CD4-positive, alpha-beta T cell (primary cell): ENCODE data around the gene MCFD2. TPM values are rescaled to one million over a fixed set of nuclear protein-coding genes. Genes with fewer than 3 reads are reported as not detected.

ENCODE experiments used
- ATAC-seq: fragments of 200-7000 bp; cut with Tn5 transposase; one replicate; pipeline ENCODE4 v1.10.0; 2022; ENCODE audit warnings: mild to moderate bottlenecking; ENCODE audit not compliant: poor library complexity
- CTCF ChIA-PET: fragments of 350-600 bp; sonication (Branson Sonifier 250); formaldehyde crosslinking; loops from one replicate; lab custom pipeline; 2021; ENCODE audit warnings: antibody characterized with exemption, inconsistent platforms; lab: Charles Lee
- POLR2A ChIA-PET: fragments of 350-600 bp; sonication (Branson Sonifier 250); formaldehyde crosslinking; loops from one replicate; lab custom pipeline; 2021; ENCODE audit warnings: antibody characterized with exemption, inconsistent platforms; lab: Charles Lee
- DNase-seq, 14 experiments: peaks; one replicate each; pipeline ENCODE4 v3.0.0-alpha.2; 2013 to 2020; ENCODE audit warnings: mixed read lengths in 2 of 14
- H3K27ac ChIP-seq, 2 donors: one replicate each; pipeline versions ENCODE4 v1.5.1 to v1.7.0; 2013; ENCODE audit warnings: low read length in 2 of 2, low read depth in 1 of 2, mild to moderate bottlenecking in 1 of 2
- H3K27me3 ChIP-seq, 2 experiments: 1 replicate in 1 of 2; 2 replicates in 1 of 2; pipeline versions ENCODE4 v1.6.1 to v1.7.0; 2013; ENCODE audit warnings: low read length in 2 of 2, control low read depth in 1 of 2, mild to moderate bottlenecking in 1 of 2, moderate library complexity in 1 of 2; ENCODE audit not compliant: insufficient read depth in 2 of 2, control insufficient read depth in 1 of 2
- H3K36me3 ChIP-seq: one replicate; pipeline ENCODE4 v1.6.1; 2013; ENCODE audit warnings: low read length, control low read depth; ENCODE audit not compliant: insufficient read depth
- H3K4me1 ChIP-seq: one replicate; pipeline ENCODE4 v1.6.1; 2013; ENCODE audit warnings: low read length, control low read depth; ENCODE audit not compliant: insufficient read depth
- H3K4me3 ChIP-seq: one replicate; pipeline ENCODE4 v1.5.1; 2013; ENCODE audit warnings: mild to moderate bottlenecking, low read length, moderate library complexity
- H3K9me3 ChIP-seq, 2 experiments: 1 replicate in 1 of 2; 2 replicates in 1 of 2; pipeline versions ENCODE4 v1.6.1 to v1.7.0; 2013; ENCODE audit warnings: low read length in 2 of 2, mild to moderate bottlenecking in 2 of 2, control low read depth in 1 of 2, moderate library complexity in 1 of 2; ENCODE audit not compliant: control insufficient read depth in 1 of 2, insufficient read depth in 1 of 2
- H3K27ac Mint-ChIP-seq: one replicate; pipeline ENCODE4 v1.8.0; 2020; ENCODE audit warnings: mixed read lengths
- H3K27me3 Mint-ChIP-seq: one replicate; pipeline ENCODE4 v1.8.0; 2021; ENCODE audit warnings: mixed read lengths
- H3K36me3 Mint-ChIP-seq: one replicate; pipeline ENCODE4 v1.8.0; 2021; ENCODE audit warnings: low read depth, mixed read lengths
- H3K4me1 Mint-ChIP-seq: one replicate; pipeline ENCODE4 v1.8.0; 2021; ENCODE audit warnings: low read depth, mixed read lengths
- H3K4me3 Mint-ChIP-seq: one replicate; pipeline ENCODE4 v1.8.0; 2020; ENCODE audit warnings: mild to moderate bottlenecking, mixed read lengths
- H3K9me3 Mint-ChIP-seq: one replicate; pipeline ENCODE4 v1.8.0; 2020; ENCODE audit warnings: mixed read lengths
- intact Hi-C, 2 experiments: fragments of 100-400 bp; cut with DNase I in 1 of 2; cut with micrococcal nuclease in 1 of 2; formaldehyde crosslinking; loops; one replicate each; pipeline versions ENCODE4 v1.15.1 to v1.9.0; 2023 to 2025; cut with DNase I, micrococcal nuclease
- total RNA-seq, 174 experiments: library from RNA in 2 of 174; stranded (reverse) in 2 of 174; gene quantifications; one replicate each; pipeline ENCODE4 v1.2.3 and lab custom pipeline; 2021 to 2026
- TF ChIP-seq, protein P1 (sequence below): fragments of 200-600 bp; IDR thresholded peaks from one replicate; pipeline ENCODE4 v1.8.0; 2022; ENCODE audit warnings: antibody characterized with exemption, mild to moderate bottlenecking

MCFD2 gene
- total RNA-seq, 2 experiments from 2014 or later = 29.1 to 29.7 TPM

GRCh38 chr2:46858702-46859090 is 56.9 kb downstream of the MCFD2 start:
- intact Hi-C loops = no loop called here
- Histone ChIP-seq H3K4me3 (no peak overlapping the region), H3K36me3 (no peaks in the 10 kb centered on the region), H3K27ac (no peak overlapping the region), H3K4me1 (no peaks in the 10 kb centered on the region), H3K27me3 (no peaks in the 10 kb centered on the region), H3K9me3 (peaks cover 0 to 4% of the 10 kb centered on the region in 2 experiments)
- ChIA-PET POLR2A (no interaction called here), CTCF (no interaction called here)
- no peak overlapping the region for H3K27ac Mint-ChIP-seq
- H3K36me3 Mint-ChIP-seq = no peaks in the 10 kb centered on the region
- ATAC-seq (no peak), DNase-seq (no peak)
- TF ChIP-seq, protein P1, sequence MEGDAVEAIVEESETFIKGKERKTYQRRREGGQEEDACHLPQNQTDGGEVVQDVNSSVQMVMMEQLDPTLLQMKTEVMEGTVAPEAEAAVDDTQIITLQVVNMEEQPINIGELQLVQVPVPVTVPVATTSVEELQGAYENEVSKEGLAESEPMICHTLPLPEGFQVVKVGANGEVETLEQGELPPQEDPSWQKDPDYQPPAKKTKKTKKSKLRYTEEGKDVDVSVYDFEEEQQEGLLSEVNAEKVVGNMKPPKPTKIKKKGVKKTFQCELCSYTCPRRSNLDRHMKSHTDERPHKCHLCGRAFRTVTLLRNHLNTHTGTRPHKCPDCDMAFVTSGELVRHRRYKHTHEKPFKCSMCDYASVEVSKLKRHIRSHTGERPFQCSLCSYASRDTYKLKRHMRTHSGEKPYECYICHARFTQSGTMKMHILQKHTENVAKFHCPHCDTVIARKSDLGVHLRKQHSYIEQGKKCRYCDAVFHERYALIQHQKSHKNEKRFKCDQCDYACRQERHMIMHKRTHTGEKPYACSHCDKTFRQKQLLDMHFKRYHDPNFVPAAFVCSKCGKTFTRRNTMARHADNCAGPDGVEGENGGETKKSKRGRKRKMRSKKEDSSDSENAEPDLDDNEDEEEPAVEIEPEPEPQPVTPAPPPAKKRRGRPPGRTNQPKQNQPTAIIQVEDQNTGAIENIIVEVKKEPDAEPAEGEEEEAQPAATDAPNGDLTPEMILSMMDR = no peak
- peaks cover 4% of the 10 kb centered on the region for H3K27me3 Mint-ChIP-seq
- H3K4me3 Mint-ChIP-seq = no peak overlapping the region
- no peaks in the 10 kb centered on the region for H3K9me3 Mint-ChIP-seq
- H3K4me1 Mint-ChIP-seq = no peaks in the 10 kb centered on the region

GRCh38 chr2:46857871-46858701 is 57.5 kb downstream of the MCFD2 start:
- Histone ChIP-seq H3K4me1 (no peaks in the 10 kb centered on the region), H3K9me3 (peaks cover 0 to 4% of the 10 kb centered on the region in 2 experiments), H3K27me3 (no peaks in the 10 kb centered on the region), H3K27ac (no peak overlapping the region), H3K4me3 (no peak overlapping the region), H3K36me3 (no peaks in the 10 kb centered on the region)
- POLR2A ChIA-PET = no interaction called here
- H3K27ac Mint-ChIP-seq = no peak overlapping the region
- no peaks in the 10 kb centered on the region for H3K27me3 Mint-ChIP-seq
- TF ChIP-seq, protein P1 = no peak
- DNase-seq (no peak), ATAC-seq (no peak)
- H3K36me3 Mint-ChIP-seq = no peaks in the 10 kb centered on the region
- CTCF ChIA-PET = no interaction called here
- intact Hi-C loops = no loop called here
- H3K9me3 Mint-ChIP-seq = no peaks in the 10 kb centered on the region
- no peak overlapping the region for H3K4me3 Mint-ChIP-seq
- no peaks in the 10 kb centered on the region for H3K4me1 Mint-ChIP-seq

DNA sequence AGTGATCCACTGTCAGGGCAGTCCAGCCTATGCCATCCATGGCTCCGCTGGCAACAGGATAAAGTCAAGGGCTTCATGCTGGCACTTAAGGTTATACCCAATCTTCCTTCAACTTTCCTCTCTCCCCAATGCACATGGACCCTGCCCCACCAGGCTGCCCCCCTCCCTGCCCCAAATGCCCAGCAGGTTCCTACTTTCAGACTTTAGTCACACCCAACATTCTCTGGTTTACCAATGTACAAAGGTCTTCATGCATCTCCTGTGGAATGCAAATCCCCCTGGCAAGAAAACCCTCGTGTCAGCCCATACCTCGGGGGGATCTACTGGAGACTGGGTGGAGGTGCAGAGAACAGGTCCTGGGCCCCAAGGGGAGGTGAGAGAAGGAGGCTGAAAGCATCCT is 59.3 kb downstream of the MCFD2 start:
- Histone ChIP-seq H3K9me3 (peaks cover 0 to 4% of the 10 kb centered on the region in 2 experiments), H3K4me3 (no peak overlapping the region), H3K4me1 (no peaks in the 10 kb centered on the region), H3K27ac (no peak overlapping the region), H3K36me3 (no peaks in the 10 kb centered on the region), H3K27me3 (no peaks in the 10 kb centered on the region)
- CTCF ChIA-PET = no interaction called here
- no peak overlapping the region for H3K27ac Mint-ChIP-seq
- H3K9me3 Mint-ChIP-seq = no peaks in the 10 kb centered on the region
- POLR2A ChIA-PET = interaction anchor here (0.6 kb wide), 1 partner anchor 427 kb away, joined by 3 read pairs; no protein-coding TSS in a partner anchor
- no peak for DNase-seq
- no peak for ATAC-seq
- intact Hi-C loops = no loop called here
- H3K4me1 Mint-ChIP-seq = no peaks in the 10 kb centered on the region
- no peak overlapping the region for H3K4me3 Mint-ChIP-seq
- no peaks in the 10 kb centered on the region for H3K27me3 Mint-ChIP-seq
- H3K36me3 Mint-ChIP-seq = no peaks in the 10 kb centered on the region
- TF ChIP-seq, protein P1 = no peak
